IMR-90 (cell line): ENCODE results near the gene TMEM126A. TPM values are rescaled to one million over a fixed set of nuclear protein-coding genes. Genes with fewer than 3 reads are reported as not detected.

Experiments used
- ATAC-seq: fragments of 200-7000 bp; cut with Tn5 transposase; 2 replicates; pipeline ENCODE4 v1.9.1; 2020; ENCODE audit warnings: low read depth, mild to moderate bottlenecking, moderate library complexity
- BruUV-seq: library from RNA; stranded (reverse); fragments of 400-500 nt; replicated peaks from 2 replicates; lab custom pipeline; 2021; lab: Mats Ljungman, UMichigan
- CTCF ChIA-PET: fragments of 300-600 bp; formaldehyde crosslinking; extraction: SDS; loops from one replicate; lab custom pipeline; 2021; ENCODE audit warnings: antibody characterized with exemption; lab: Yijun Ruan, JAX
- POLR2A ChIA-PET: fragments of 300-600 bp; sonication (Branson Sonifier 250); formaldehyde crosslinking; loops from one replicate; lab custom pipeline; 2022; ENCODE audit warnings: antibody characterized with exemption; ENCODE audit not compliant: unreplicated experiment; lab: Charles Lee
- DNase-seq: peaks from one replicate; pipeline ENCODE4 v3.0.0; 2013
- H2AFZ ChIP-seq: replicated peaks from 2 replicates; pipeline ENCODE3; 2013; ENCODE audit warnings: low read length, mild to moderate bottlenecking; ENCODE audit not compliant: poor library complexity
- H2AK5ac ChIP-seq: 2 replicates; pipeline ENCODE4 v1.6.1; 2013; ENCODE audit warnings: low read depth, low read length, inconsistent platforms
- H2AK9ac ChIP-seq: replicated peaks from 2 replicates; pipeline ENCODE3; 2013; ENCODE audit warnings: mild to moderate bottlenecking, low read depth, low read length, moderate library complexity; ENCODE audit not compliant: poor library complexity
- H2BK120ac ChIP-seq: 2 replicates; pipeline ENCODE4 v1.6.1; 2013; ENCODE audit warnings: low read depth, low read length, inconsistent platforms
- H2BK15ac ChIP-seq: 3 replicates; pipeline ENCODE4 v1.6.1; 2013; ENCODE audit warnings: low read depth, low read length, inconsistent platforms
- H2BK20ac ChIP-seq: 2 replicates; pipeline ENCODE4 v1.6.1; 2013; ENCODE audit warnings: low read depth, mild to moderate bottlenecking, inconsistent platforms, low read length, moderate library complexity
- H2BK5ac ChIP-seq: 2 replicates; pipeline ENCODE4 v1.6.1; 2013; ENCODE audit warnings: mild to moderate bottlenecking, low read depth, low read length, inconsistent platforms; ENCODE audit not compliant: poor library complexity, severe bottlenecking
- H3K14ac ChIP-seq: replicated peaks from 2 replicates; pipeline ENCODE4 v1.6.1; 2013; ENCODE audit warnings: low read depth, low read length, inconsistent platforms
- H3K18ac ChIP-seq: 2 replicates; pipeline ENCODE4 v1.6.1; 2013; ENCODE audit warnings: low read depth, low read length, control low read depth
- H3K23ac ChIP-seq: 2 replicates; pipeline ENCODE4 v1.6.1; 2013; ENCODE audit warnings: low read depth, low read length, inconsistent platforms
- H3K27ac ChIP-seq: 2 replicates; pipeline ENCODE4 v1.5.1; 2013; ENCODE audit warnings: mild to moderate bottlenecking, control low read depth, low read length; ENCODE audit not compliant: insufficient read depth
- H3K27me3 ChIP-seq: 2 replicates; pipeline ENCODE4 v1.6.1; 2013; ENCODE audit warnings: low read length; ENCODE audit not compliant: control insufficient read depth, insufficient read depth
- H3K36me3 ChIP-seq: 2 replicates; pipeline ENCODE4 v1.6.1; 2013; ENCODE audit warnings: low read length, mixed read lengths; ENCODE audit not compliant: control insufficient read depth, insufficient read depth
- H3K4ac ChIP-seq: 2 replicates; pipeline ENCODE4 v1.6.1; 2013; ENCODE audit warnings: low read depth, low read length, inconsistent platforms
- H3K4me1 ChIP-seq: 2 replicates; pipeline ENCODE4 v1.6.1; 2013; ENCODE audit warnings: low read length, mixed read lengths; ENCODE audit not compliant: control insufficient read depth, insufficient read depth
- H3K4me2 ChIP-seq: 2 replicates; pipeline ENCODE4 v1.6.1; 2013; ENCODE audit warnings: low read depth, mild to moderate bottlenecking, control low read depth, low read length, moderate library complexity
- H3K4me3 ChIP-seq: 2 replicates; pipeline ENCODE4 v1.5.1; 2013; ENCODE audit warnings: low read depth, mild to moderate bottlenecking, control low read depth, low read length, moderate library complexity; ENCODE audit not compliant: insufficient read depth
- H3K56ac ChIP-seq: 2 replicates; pipeline ENCODE4 v1.6.1; 2013; ENCODE audit warnings: low read length, inconsistent platforms; ENCODE audit not compliant: insufficient read depth; ENCODE audit errors: extremely low read depth
- H3K79me1 ChIP-seq, 2 experiments: 2 replicates each; pipeline ENCODE4 v1.6.1; 2013; ENCODE audit warnings: low read length in 2 of 2, inconsistent platforms in 1 of 2, low read depth in 1 of 2
- H3K9ac ChIP-seq: 2 replicates; pipeline ENCODE4 v1.6.1; 2013; ENCODE audit warnings: low read depth, low read length, control low read depth
- H3K9me1 ChIP-seq: 2 replicates; pipeline ENCODE4 v1.6.1; 2013; ENCODE audit warnings: low read length, inconsistent platforms; ENCODE audit not compliant: insufficient read depth
- H3K9me3 ChIP-seq: 2 replicates; pipeline ENCODE4 v1.6.1; 2013; ENCODE audit warnings: low read length; ENCODE audit not compliant: control insufficient read depth, insufficient read depth
- H4K20me1 ChIP-seq: 2 replicates; pipeline ENCODE4 v1.6.1; 2013; ENCODE audit warnings: low read length, inconsistent platforms; ENCODE audit not compliant: insufficient read depth
- H4K5ac ChIP-seq: 2 replicates; pipeline ENCODE4 v1.6.1; 2013; ENCODE audit warnings: mild to moderate bottlenecking, low read depth, low read length, control low read depth
- H4K8ac ChIP-seq, 2 experiments: 2 replicates each; pipeline ENCODE4 v1.6.1; 2013; ENCODE audit warnings: low read depth in 2 of 2, low read length in 2 of 2, control low read depth in 1 of 2, inconsistent platforms in 1 of 2
- H4K91ac ChIP-seq: 2 replicates; pipeline ENCODE4 v1.6.1; 2013; ENCODE audit warnings: low read depth, low read length, inconsistent platforms; ENCODE audit not compliant: insufficient read depth
- RAD21 ChIP-seq: IDR thresholded peaks from 2 replicates; pipeline ENCODE4 v1.6.1; 2012; ENCODE audit warnings: low read length, improper control_type of control experiment
- WGBS, 2 experiments: methylation state at CpG; one replicate each; pipeline versions ENCODE4 v1.1.5 to v1.1.7; 2013; ENCODE audit warnings: missing lambda C conversion rate in 2 of 2; ENCODE audit not compliant: insufficient read length in 1 of 2; ENCODE audit errors: extremely low coverage in 2 of 2; 5-methylcytosine and 5-hydroxymethylcytosine counted together
- dilution Hi-C: fragments of 300-500 bp; cut with HindIII; formaldehyde crosslinking; loops from one replicate; pipeline ENCODE4 v1.14.3; 2018; ENCODE audit warnings: low sequenced_read_pairs; ENCODE audit not compliant: unreplicated experiment
- in situ Hi-C: fragments of 300-500 bp; cut with MboI; formaldehyde crosslinking; loops from 3 replicates; pipeline ENCODE4 v1.14.3; 2019; ENCODE audit warnings: low sequenced_read_pairs, inconsistent platforms, mixed read lengths
- intact Hi-C: fragments of 100-400 bp; cut with micrococcal nuclease; formaldehyde crosslinking; loops from 2 replicates; pipeline ENCODE4 v1.10.0; 2022
- polyA plus RNA-seq, 3 experiments: library from polyadenylated mRNA; depleted of rRNA; stranded (reverse); fragments of >200 nt; gene quantifications; 2 replicates each; pipeline ENCODE4 v1.2.3, GENCODE V29; 2012; ENCODE audit warnings: low replicate concordance in 1 of 3
- total RNA-seq: library from RNA; depleted of rRNA; stranded (reverse); fragments of >200 nt; gene quantifications from 2 replicates; pipeline ENCODE4 v1.2.3, GENCODE V29; 2012

The TMEM126A gene
- total and polyA plus RNA-seq, 2 of the 4 experiments (the other 2 are of a cell fraction) = 34.9 to 60.4 TPM

DNA sequence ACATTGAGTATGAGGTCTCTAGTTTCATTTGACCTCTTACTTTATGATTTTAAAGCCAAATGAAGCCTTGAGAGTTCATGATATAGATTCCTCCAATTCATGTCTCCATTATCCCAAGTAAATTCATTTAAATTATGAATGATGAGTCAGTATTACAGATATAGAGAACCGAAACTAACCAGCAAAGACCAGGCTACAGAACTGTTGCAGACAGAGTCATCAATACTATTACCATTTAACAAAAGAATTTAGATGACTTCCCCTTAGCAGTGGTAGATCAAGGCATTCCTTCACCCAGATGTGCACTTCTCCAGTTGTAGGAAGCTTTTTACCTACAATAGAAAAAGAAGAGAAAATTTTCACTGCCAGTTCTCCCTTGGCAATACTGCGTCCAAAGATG is 50.0 kb downstream of the TMEM126A start:
- intact Hi-C loops = no loop called here

More for the DNA sequence above, 50.0 kb downstream of the TMEM126A start:
- Histone ChIP-seq H4K5ac (no peak overlapping the region), H2BK20ac (no peak overlapping the region), H2BK120ac (no peak overlapping the region), H3K79me1 (0 out of 4 replicates have a peak, but pooled peaks cover 0 to 2% of the 10 kb centered on the region in 2 experiments), H3K36me3 (peaks cover 23% of the 10 kb centered on the region), H3K4me1 (peaks cover 6% of the 10 kb centered on the region), H4K91ac (no peak overlapping the region), H3K27ac (no peak overlapping the region), H3K14ac (no peak overlapping the region), H3K9me1 (no peaks in the 10 kb centered on the region), H2AK9ac (no peak overlapping the region), H2BK5ac (no peak overlapping the region), H2BK15ac (no peak overlapping the region), H3K56ac (no peak overlapping the region), H3K9ac (no peak overlapping the region), H3K23ac (no peak overlapping the region), H3K4me3 (no peak overlapping the region), H4K20me1 (no peaks in the 10 kb centered on the region), H3K27me3 (no peaks in the 10 kb centered on the region), H3K9me3 (no peaks in the 10 kb centered on the region), H3K18ac (no peak overlapping the region), H2AK5ac (no peak overlapping the region), H3K4ac (no peak overlapping the region), H2AFZ (no peak overlapping the region), H4K8ac (no peak overlapping the region), H3K4me2 (no peak overlapping the region)
- ChIA-PET CTCF (no interaction called here), POLR2A (interaction anchor here (0.6 kb wide), 1 partner anchor 639 kb away, joined by 4 read pairs; no protein-coding TSS in a partner anchor)
- DNase-seq = no peak
- in situ Hi-C loops (loop anchor here (25.0 kb wide), 1 partner anchor 590 kb away; no protein-coding TSS in a partner anchor), dilution Hi-C loops (no loop called here)
- no TSS peak for BruUV-seq
- no peak for ATAC-seq
- WGBS, 2 experiments = no CpG with 5 or more reads among the region's 2 CpGs
- TF ChIP-seq RAD21 = no peak
